Measurements from ENCODE around the gene SLC16A3.

The SLC16A3 gene

GRCh38 chr17:82283208-82283749, 54.4 kb downstream of the SLC16A3 start (continued):
- TF ChIP-seq ZBTB49 (tag by site-specific recombination; IDR thresholded peaks at IDR 0.05; ENCODE audit: low read depth): no peak
- no peak for TF ChIP-seq ZNF792 (tag by site-specific recombination; IDR thresholded peaks at IDR 0.05)
- TF ChIP-seq BCL6B (tag by site-specific recombination; IDR thresholded peaks at IDR 0.05): no peak
- TF ChIP-seq ZNF280D (tag by site-specific recombination; IDR thresholded peaks at IDR 0.05): no peak
- no peak for TF ChIP-seq ZNF76 (tag by site-specific recombination; IDR thresholded peaks at IDR 0.05; ENCODE audit: borderline replicate concordance, low read depth)
- no peak for TF ChIP-seq ZNF169 (tag by site-specific recombination; IDR thresholded peaks at IDR 0.05)
- TF ChIP-seq ZIC2 (tag by site-specific recombination; IDR thresholded peaks at IDR 0.05): peak; percentile 95
- TF ChIP-seq YY1 (tag by site-specific recombination; IDR thresholded peaks at IDR 0.05): no peak
- no peak for TF ChIP-seq ZNF239 (tag by site-specific recombination; IDR thresholded peaks at IDR 0.05)
- TF ChIP-seq ATF2 (tag by site-specific recombination; IDR thresholded peaks at IDR 0.05; ENCODE audit: low read depth): no peak
- TF ChIP-seq ZBTB10 (tag by site-specific recombination; IDR thresholded peaks at IDR 0.05): peak; percentile 65; the same call in 1 of the 2 replicates
- no peak for TF ChIP-seq SCRT2 (tag by site-specific recombination; IDR thresholded peaks at IDR 0.05)
- TF ChIP-seq ZNF391 (tag by site-specific recombination; IDR thresholded peaks at IDR 0.05; ENCODE audit: borderline replicate concordance, low read depth): no peak
- no peak for TF ChIP-seq SALL2 (tag by site-specific recombination; IDR thresholded peaks at IDR 0.05; ENCODE audit: borderline replicate concordance)
- TF ChIP-seq ZBTB44 (tag by site-specific recombination; IDR thresholded peaks at IDR 0.05): peak; percentile 45; the same call in 1 of the 2 replicates
- no peak for TF ChIP-seq ZNF791 (tag by site-specific recombination; IDR thresholded peaks at IDR 0.05)
- TF ChIP-seq SCRT1 (tag by site-specific recombination; IDR thresholded peaks at IDR 0.05; ENCODE audit: borderline replicate concordance): no peak
- no peak for TF ChIP-seq GLI2 (tag by site-specific recombination; IDR thresholded peaks at IDR 0.05; ENCODE audit: borderline replicate concordance, low read depth)
- TF ChIP-seq ZBTB21 (tag by site-specific recombination; IDR thresholded peaks at IDR 0.05): no peak
- TF ChIP-seq MEIS1 (CRISPR knock-in tag; IDR thresholded peaks at IDR 0.05; ENCODE audit: borderline replicate concordance): no peak
- no peak for TF ChIP-seq ZNF626 (tag by site-specific recombination; IDR thresholded peaks at IDR 0.05)
- no peak for TF ChIP-seq TRIM28 (IDR thresholded peaks at IDR 0.05; ENCODE audit: borderline replicate concordance, low read length)
- TF ChIP-seq ZNF610 (tag by site-specific recombination; IDR thresholded peaks at IDR 0.05; ENCODE audit: borderline replicate concordance): no peak
- no peak for TF ChIP-seq ZNF510 (tag by site-specific recombination; IDR thresholded peaks at IDR 0.05; ENCODE audit: insufficient replicate concordance)
- no peak for TF ChIP-seq ZNF621 (tag by site-specific recombination; IDR thresholded peaks at IDR 0.05)
- no peak for TF ChIP-seq ZSCAN4 (tag by site-specific recombination; IDR thresholded peaks at IDR 0.05)

Measured in HEK293 (cell line).